Skeletal muscle tissue (tissue), 4 donors: ENCODE data around the gene DNLZ. TPM values are rescaled to one million over a fixed set of nuclear protein-coding genes. Genes with fewer than 3 reads are reported as not detected.

Experiments used
- H3K27ac ChIP-seq: one replicate; pipeline ENCODE4 v1.7.0; 2013; ENCODE audit warnings: mild to moderate bottlenecking, low read depth, low read length, inconsistent platforms
- H3K27me3 ChIP-seq, 3 donors: one replicate each; pipeline ENCODE4 v1.7.0; 2013; ENCODE audit warnings: low read length in 3 of 3; ENCODE audit not compliant: control insufficient read depth in 3 of 3, insufficient read depth in 3 of 3
- H3K36me3 ChIP-seq, 3 donors: one replicate each; pipeline ENCODE4 v1.7.0; 2013; ENCODE audit warnings: low read length in 3 of 3; ENCODE audit not compliant: control insufficient read depth in 3 of 3, insufficient read depth in 3 of 3
- H3K4me1 ChIP-seq, 3 donors: one replicate each; pipeline ENCODE4 v1.7.0; 2013; ENCODE audit warnings: low read length in 3 of 3, mild to moderate bottlenecking in 3 of 3; ENCODE audit not compliant: control insufficient read depth in 3 of 3, insufficient read depth in 3 of 3
- H3K4me3 ChIP-seq, 3 donors: one replicate each; pipeline ENCODE4 v1.7.0; 2013; ENCODE audit warnings: low read length in 3 of 3
- H3K9ac ChIP-seq, 3 donors: one replicate each; pipeline ENCODE4 v1.7.0; 2013; ENCODE audit warnings: low read length in 3 of 3, mild to moderate bottlenecking in 3 of 3, moderate library complexity in 2 of 3, low read depth in 1 of 3
- H3K9me3 ChIP-seq, 3 donors: one replicate each; pipeline ENCODE4 v1.7.0; 2013; ENCODE audit warnings: low read length in 3 of 3; ENCODE audit not compliant: control insufficient read depth in 3 of 3
- total RNA-seq: library from RNA; depleted of rRNA; stranded (reverse); fragments of >200 nt; gene quantifications from one replicate; pipeline ENCODE4 v1.2.3, GENCODE V29; 2014
- donor health status: Osteomylitis.

DNLZ gene
- total RNA-seq, 1 donor from 2014 or later: 5.2 TPM

DNA sequence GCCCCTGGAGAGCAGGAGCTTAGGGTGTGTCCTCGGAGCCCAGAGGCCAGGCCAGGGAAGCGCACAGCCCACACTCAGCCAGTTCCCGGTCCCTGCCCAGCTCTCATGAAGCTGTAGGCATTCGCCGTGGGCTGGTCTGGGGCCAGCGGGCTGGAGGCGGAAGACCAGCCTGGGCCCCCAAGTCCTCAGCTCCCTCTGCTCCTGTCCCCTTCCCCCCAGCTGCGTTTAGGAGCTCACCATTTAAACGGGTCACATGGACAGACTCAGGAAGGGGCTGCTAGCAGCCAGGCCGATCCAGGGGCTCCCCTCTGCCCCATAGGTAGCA, 17.4 kb downstream of the DNLZ start:
- no peaks in the 10 kb centered on the region for H3K36me3 ChIP-seq
- H3K27ac ChIP-seq: no peak overlapping the region
- peaks cover 27 to 64% (median 44%) of the 10 kb centered on the region in 3 donors for H3K27me3 ChIP-seq
- no peak overlapping the region for H3K4me3 ChIP-seq
- H3K9me3 ChIP-seq: no peaks in the 10 kb centered on the region
- H3K4me1 ChIP-seq: peaks cover 2 to 17% (median 7%) of the 10 kb centered on the region in 3 donors
- H3K9ac ChIP-seq: peak overlapping the region in 1 of 3 donors; percentile 8

DNA sequence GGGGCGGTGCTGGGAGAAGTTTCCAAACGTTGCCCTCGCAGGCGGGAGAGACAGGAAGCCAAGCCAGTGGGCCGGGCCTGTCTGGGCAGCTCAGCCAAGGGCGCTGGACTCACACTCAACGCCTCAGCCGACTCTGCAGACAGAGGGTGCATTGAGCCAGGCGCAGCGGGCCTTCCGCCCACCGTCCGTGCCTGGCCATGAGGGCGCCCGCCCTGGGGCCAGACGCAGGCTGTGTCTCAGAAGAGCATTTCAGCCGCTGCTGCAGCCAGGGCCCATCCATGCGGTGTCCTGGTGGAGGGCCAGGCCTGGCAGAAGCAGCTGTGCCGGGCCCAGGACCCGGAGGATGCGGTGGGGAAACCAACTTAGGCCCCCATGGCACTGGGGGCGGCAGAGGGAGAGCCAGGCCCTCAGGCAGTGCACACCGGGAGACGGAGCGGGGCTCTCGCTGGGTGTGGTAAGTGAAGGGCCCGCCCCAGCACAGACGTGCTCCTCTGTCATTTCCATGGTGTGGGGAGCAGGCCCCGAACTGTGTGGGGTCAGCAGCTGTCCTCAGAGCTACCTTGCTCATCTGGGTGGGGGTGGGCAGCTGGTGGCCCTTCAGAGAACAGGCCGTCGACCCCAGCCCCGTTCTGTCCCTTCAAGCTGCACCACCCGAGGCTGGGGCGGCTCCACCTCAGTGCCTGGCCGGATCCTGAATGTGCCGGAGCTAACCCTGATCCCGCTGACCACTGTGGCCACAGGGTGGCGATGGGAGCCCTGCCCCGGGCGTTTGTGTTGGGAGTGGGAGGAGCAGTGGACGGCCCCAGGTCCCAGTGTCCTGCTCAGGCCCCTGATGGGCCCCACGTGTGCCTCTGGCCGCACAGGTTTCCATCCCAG, 18.0 kb downstream of the DNLZ start:
- H3K27ac ChIP-seq: no peak overlapping the region
- peak overlapping the region in 2 of 3 donors; percentile 33 for H3K9ac ChIP-seq
- H3K4me1 ChIP-seq: peaks cover 2 to 17% (median 7%) of the 10 kb centered on the region in 3 donors

DNA sequence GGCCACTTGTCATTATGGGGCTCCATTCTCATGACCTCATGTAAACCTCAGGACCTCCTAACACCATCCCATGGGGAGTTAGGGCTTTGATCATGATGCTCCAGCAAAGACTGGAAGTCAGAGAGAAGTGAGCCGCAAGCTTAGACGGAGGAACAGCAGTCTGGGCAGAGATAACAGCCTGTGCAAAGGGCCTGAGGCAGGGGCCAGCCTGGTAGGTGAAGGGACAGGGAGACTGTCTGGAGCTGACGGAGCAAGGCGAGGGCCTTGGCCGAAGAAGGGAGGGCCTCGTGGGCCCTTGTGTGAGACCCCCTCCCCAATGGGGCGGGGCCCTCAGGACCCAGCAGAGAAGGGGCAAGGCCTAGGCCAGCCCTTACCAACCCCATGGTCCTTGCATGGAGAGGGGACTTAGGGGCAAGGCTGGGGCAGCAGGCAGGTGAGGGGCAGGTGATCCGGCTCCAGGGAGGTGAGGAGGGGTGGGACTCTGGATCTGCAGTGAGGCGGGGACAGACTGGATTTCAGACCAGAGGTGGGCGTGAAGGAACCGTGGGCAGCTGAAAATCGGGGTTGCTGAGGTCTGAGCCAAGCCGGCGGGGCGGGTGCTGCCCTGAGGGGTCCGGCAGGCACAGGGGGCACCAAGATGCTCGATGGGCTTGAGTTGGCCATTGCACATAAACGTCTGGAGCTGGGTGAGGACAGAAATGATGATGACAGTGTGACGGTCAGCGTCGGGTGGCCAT, 18.8 kb downstream of the DNLZ start:
- H3K9ac ChIP-seq: no peak overlapping the region
- H3K4me3 ChIP-seq: no peak overlapping the region
- H3K36me3 ChIP-seq: no peaks in the 10 kb centered on the region
- peaks cover 25 to 62% (median 47%) of the 10 kb centered on the region in 3 donors for H3K27me3 ChIP-seq
- no peak overlapping the region for H3K27ac ChIP-seq
- peaks cover 2 to 17% (median 7%) of the 10 kb centered on the region in 3 donors for H3K4me1 ChIP-seq
- no peaks in the 10 kb centered on the region for H3K9me3 ChIP-seq

More for the DNA sequence above, 18.0 kb downstream of the DNLZ start:
- Histone ChIP-seq H3K36me3 (no peaks in the 10 kb centered on the region), H3K27me3 (peaks cover 25 to 66% (median 47%) of the 10 kb centered on the region in 3 donors), H3K9me3 (no peaks in the 10 kb centered on the region), H3K4me3 (no peak overlapping the region)

DNA sequence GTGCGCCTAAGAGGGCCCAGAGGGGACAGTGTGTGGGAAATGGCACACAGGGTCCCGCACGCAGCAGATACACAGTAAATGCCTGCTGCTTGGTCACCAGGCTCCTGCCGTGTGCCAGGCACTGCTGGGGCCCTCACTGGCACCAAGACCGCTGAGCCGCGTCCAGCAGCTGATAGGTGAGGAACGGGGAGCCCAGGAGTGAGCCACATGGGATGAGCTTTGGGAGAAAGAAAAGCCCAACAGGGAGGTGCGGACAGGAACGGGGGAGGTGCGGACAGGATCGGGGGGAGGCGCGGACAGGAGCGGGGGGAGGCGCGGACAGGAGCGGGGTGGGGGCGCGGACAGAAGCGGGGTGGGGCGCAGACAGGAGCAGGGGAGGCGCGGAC, 19.7 kb downstream of the DNLZ start:
- peaks cover 2 to 17% (median 7%) of the 10 kb centered on the region in 3 donors for H3K4me1 ChIP-seq
- no peaks in the 10 kb centered on the region for H3K9me3 ChIP-seq
- no peak overlapping the region for H3K27ac ChIP-seq
- no peak overlapping the region for H3K4me3 ChIP-seq
- no peaks in the 10 kb centered on the region for H3K36me3 ChIP-seq
- H3K27me3 ChIP-seq: peaks cover 25 to 55% (median 42%) of the 10 kb centered on the region in 3 donors
- H3K9ac ChIP-seq: no peak overlapping the region

DNA sequence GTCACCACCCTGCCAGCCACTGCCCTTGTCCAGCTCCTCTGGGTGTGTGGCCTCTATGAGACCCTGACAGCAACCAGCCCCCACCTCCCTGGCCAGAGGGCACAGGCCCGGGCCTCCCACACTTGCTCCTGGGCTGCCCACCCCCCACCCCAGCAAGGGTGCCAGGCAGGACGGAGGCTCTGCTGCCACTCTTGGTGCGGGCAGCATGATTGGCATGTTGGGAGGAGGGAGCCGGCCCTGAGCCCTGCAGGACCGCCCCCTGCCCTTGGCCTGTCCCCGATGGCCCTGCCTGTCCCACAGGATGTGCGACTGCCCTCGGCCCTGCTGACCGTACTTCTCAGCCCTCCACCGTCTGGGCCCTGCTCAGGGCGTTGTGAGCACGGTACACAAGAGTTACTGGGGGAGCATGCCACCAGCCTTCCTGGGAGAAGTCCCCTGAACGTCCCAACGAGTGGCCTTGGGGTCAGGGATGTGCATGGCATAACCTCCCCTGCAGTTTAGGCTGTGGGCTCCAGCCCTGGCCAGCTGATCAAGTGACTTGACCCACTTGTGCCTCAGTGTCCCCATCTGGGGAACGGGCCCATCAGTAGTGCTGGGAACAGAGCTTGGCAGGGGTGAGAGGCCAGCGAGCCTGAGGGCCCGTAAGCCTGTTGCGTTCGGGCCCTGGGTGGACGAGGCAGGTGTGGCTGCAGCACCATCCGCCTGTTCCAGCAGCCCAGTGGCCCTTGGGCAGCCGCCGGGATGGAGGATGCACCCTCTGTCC, 20.2 kb downstream of the DNLZ start:
- Histone ChIP-seq H3K27ac (no peak overlapping the region), H3K27me3 (peaks cover 25 to 53% (median 41%) of the 10 kb centered on the region in 3 donors), H3K36me3 (no peaks in the 10 kb centered on the region), H3K9me3 (no peaks in the 10 kb centered on the region), H3K9ac (no peak overlapping the region), H3K4me1 (peaks cover 2 to 17% (median 7%) of the 10 kb centered on the region in 3 donors), H3K4me3 (peak overlapping the region in 1 of 3 donors; percentile 29)

DNA sequence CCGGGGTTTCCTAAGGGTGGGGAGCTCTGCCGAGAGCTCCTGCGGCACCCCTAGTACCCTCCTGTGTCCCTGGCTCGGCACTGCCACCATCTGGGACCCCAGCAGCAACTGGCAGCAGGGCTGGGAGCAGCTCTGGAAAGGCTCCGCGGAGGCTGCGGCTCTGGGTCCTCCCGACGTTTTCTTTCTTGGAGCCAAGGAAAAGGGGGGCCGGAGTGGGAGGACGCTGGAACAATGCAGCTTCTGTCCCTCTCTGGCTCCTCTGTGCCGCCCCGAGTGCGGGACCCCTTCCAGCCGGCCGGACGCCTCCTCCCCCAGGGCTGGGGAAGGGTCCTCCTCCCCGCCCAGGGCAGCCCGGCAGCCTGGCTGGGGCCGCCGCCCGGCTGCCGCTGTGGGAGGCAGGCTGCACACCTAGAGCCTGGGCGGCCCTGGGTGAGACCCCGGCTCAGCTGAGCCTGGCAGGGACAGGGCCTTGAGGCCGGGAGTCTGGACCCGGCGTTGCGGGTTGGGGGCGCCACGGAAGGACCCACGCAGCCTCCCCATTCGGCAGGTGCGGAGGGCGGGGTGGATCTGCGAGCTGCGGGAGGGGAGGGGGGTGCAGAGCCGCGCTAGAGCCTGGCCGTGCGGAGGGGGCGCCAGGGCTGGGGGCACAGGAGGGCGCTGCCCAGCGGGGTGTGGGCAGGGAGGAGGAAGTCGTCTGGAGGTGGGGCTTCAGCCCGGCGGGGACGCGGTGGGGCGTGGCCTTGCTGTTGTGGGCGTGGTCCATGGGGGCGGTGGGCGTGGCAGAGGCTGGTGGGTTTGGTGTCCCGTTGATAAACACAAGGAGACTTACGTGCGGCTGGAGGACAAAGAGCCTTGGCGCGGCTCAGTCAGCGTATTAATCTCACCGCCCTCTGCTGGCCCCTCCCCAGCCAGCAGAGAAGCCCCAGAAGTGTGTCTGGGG, 21.1 kb downstream of the DNLZ start:
- no peak overlapping the region for H3K9ac ChIP-seq
- peaks cover 2 to 17% (median 7%) of the 10 kb centered on the region in 3 donors for H3K4me1 ChIP-seq
- no peak overlapping the region for H3K27ac ChIP-seq
- H3K36me3 ChIP-seq: no peaks in the 10 kb centered on the region
- H3K4me3 ChIP-seq: peak overlapping the region in 1 of 3 donors; percentile 29
- peaks cover 22 to 56% (median 37%) of the 10 kb centered on the region in 3 donors for H3K27me3 ChIP-seq
- no peaks in the 10 kb centered on the region for H3K9me3 ChIP-seq

DNA sequence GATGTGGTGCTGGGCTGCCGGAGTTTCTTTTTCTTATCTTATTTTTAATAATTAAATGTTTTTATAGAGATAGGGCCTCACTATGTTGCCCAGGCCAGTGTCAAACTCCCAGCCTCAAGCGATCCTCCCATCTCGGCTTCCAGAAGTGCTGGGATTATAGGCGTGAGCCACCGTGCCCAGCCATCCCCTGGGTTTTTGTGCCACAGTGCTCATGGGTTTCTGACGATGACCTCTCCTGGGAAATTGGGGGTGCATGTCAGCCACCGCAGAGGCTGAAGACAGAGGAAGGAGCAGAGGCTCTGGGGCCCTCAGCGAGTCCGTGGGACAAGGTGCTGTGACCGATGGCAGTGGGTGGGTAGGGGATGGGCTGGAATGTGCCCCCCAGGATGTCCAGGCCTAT, 21.8 kb downstream of the DNLZ start:
- Histone ChIP-seq H3K9ac (no peak overlapping the region), H3K36me3 (no peaks in the 10 kb centered on the region), H3K27me3 (peaks cover 16 to 53% (median 32%) of the 10 kb centered on the region in 3 donors), H3K4me3 (no peak overlapping the region), H3K9me3 (no peaks in the 10 kb centered on the region), H3K4me1 (peaks cover 2 to 17% (median 7%) of the 10 kb centered on the region in 3 donors), H3K27ac (no peak overlapping the region)

DNA sequence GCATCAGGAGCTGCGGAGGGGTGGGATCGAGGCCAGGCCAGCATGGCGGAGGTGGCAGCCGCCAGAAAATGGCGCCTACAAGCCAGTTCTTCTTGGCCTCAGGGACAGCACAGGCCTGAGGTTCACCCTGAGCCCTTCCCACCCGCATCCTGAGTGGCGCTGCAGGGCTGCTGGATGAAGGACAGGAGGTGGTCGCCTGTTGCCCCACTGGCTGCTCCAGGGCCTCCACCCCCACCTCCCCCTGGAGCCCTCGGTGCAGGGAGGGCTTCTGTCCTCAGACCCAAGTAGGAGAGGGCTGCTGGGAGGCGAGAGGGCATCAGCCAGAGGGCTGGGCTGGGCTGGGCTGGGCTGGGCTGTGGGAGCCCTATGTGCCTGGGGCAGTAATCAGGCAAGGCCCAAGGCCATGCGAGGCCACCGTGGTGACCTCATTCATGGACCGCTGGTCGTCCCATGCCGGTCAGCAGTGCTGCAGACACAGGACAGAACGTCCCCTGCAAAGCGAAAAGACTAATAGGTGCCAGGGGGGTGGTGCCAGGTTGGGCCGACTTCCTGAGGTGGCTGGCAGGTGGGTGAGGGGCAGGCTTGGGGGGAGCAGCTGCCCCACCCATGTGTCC, 22.4 kb downstream of the DNLZ start:
- Histone ChIP-seq H3K9me3 (no peaks in the 10 kb centered on the region), H3K9ac (no peak overlapping the region), H3K27ac (no peak overlapping the region), H3K27me3 (peaks cover 12 to 47% (median 27%) of the 10 kb centered on the region in 3 donors), H3K4me1 (peaks cover 2 to 16% (median 6%) of the 10 kb centered on the region in 3 donors), H3K36me3 (no peaks in the 10 kb centered on the region), H3K4me3 (no peak overlapping the region)
